ENCODE measurements around the gene ARHGAP4. TPM values are rescaled to one million over a fixed set of nuclear protein-coding genes. Genes with fewer than 3 reads are reported as not detected.

The ARHGAP4 gene
- total RNA-seq, 2 donors from 2014 or later = 56.0 to 65.0 TPM

- peak; percentile 50 for DNase-seq
- Histone ChIP-seq H3K27ac (ENCODE audit: low read depth, low read length) (no peak overlapping the region), H3K27me3 (ENCODE audit: control insufficient read depth, insufficient read depth, low read length, poor library complexity, severe bottlenecking) (no peaks in the 10 kb centered on the region), H3K4me1 (ENCODE audit: control insufficient read depth, insufficient read depth, low read length) (no peaks in the 10 kb centered on the region), H3K4me3 (ENCODE audit: low read length) (no peak overlapping the region), H3K9me3 (ENCODE audit: control insufficient read depth, low read length) (no peaks in the 10 kb centered on the region), H3K36me3 (ENCODE audit: control insufficient read depth, insufficient read depth, low read length) (no peaks in the 10 kb centered on the region), H3K9ac (ENCODE audit: extremely low read depth, low read length, poor library complexity, severe bottlenecking) (no peak overlapping the region)
- peaks cover 10% of the 10 kb centered on the region for H3K4me1 Mint-ChIP-seq
- WGBS, 2 experiments (ENCODE audit: insufficient coverage in 1 of 2, insufficient read length in 1 of 2) = 89% methylated on average over 10 of the region's 10 CpGs; no CpG with 5 or more reads in 1 of the 2 experiments
- H3K36me3 Mint-ChIP-seq (ENCODE audit: low read depth) = no peaks in the 10 kb centered on the region
- no peak for TF ChIP-seq CTCF (conservative IDR thresholded peaks at IDR 0.05)
- peaks cover 73% of the 10 kb centered on the region for H3K9me3 Mint-ChIP-seq
- no peak overlapping the region for H3K4me3 Mint-ChIP-seq
- no peaks in the 10 kb centered on the region for H3K27me3 Mint-ChIP-seq (ENCODE audit: insufficient read depth)
- no peak overlapping the region for H3K27ac Mint-ChIP-seq
Observed at GRCh38 chrX:153902385-153902784, 23.7 kb downstream of the ARHGAP4 start.

GRCh38 chrX:153901753-153902140, 24.3 kb downstream of the ARHGAP4 start:
- Mint-ChIP-seq H3K4me1 (peaks cover 10% of the 10 kb centered on the region), H3K4me3 (no peak overlapping the region), H3K27me3 (ENCODE audit: insufficient read depth) (no peaks in the 10 kb centered on the region), H3K27ac (no peak overlapping the region), H3K9me3 (peaks cover 68% of the 10 kb centered on the region), H3K36me3 (ENCODE audit: low read depth) (no peaks in the 10 kb centered on the region)
- Histone ChIP-seq H3K36me3 (ENCODE audit: control insufficient read depth, insufficient read depth, low read length) (no peaks in the 10 kb centered on the region), H3K27me3 (ENCODE audit: control insufficient read depth, insufficient read depth, low read length, poor library complexity, severe bottlenecking) (no peaks in the 10 kb centered on the region), H3K4me3 (ENCODE audit: low read length) (no peak overlapping the region), H3K9me3 (ENCODE audit: control insufficient read depth, low read length) (no peaks in the 10 kb centered on the region), H3K9ac (ENCODE audit: extremely low read depth, low read length, poor library complexity, severe bottlenecking) (no peak overlapping the region), H3K27ac (ENCODE audit: low read depth, low read length) (no peak overlapping the region), H3K4me1 (ENCODE audit: control insufficient read depth, insufficient read depth, low read length) (no peaks in the 10 kb centered on the region)
- no peak for TF ChIP-seq CTCF (conservative IDR thresholded peaks at IDR 0.05)
- DNase-seq = peak; percentile 42
- WGBS, 2 experiments (ENCODE audit: insufficient coverage in 1 of 2, insufficient read length in 1 of 2) = 79 to 90% methylated on average over 2 to 8 of the region's 8 CpGs

- no peaks in the 10 kb centered on the region for H3K27me3 Mint-ChIP-seq (ENCODE audit: insufficient read depth)
- peaks cover 10% of the 10 kb centered on the region for H3K4me1 Mint-ChIP-seq
- Histone ChIP-seq H3K27ac (ENCODE audit: low read depth, low read length) (no peak overlapping the region), H3K4me1 (ENCODE audit: control insufficient read depth, insufficient read depth, low read length) (no peaks in the 10 kb centered on the region), H3K9ac (ENCODE audit: extremely low read depth, low read length, poor library complexity, severe bottlenecking) (no peak overlapping the region), H3K36me3 (ENCODE audit: control insufficient read depth, insufficient read depth, low read length) (no peaks in the 10 kb centered on the region), H3K4me3 (ENCODE audit: low read length) (no peak overlapping the region), H3K27me3 (ENCODE audit: control insufficient read depth, insufficient read depth, low read length, poor library complexity, severe bottlenecking) (no peaks in the 10 kb centered on the region), H3K9me3 (ENCODE audit: control insufficient read depth, low read length) (no peaks in the 10 kb centered on the region)
- H3K9me3 Mint-ChIP-seq = peaks cover 67% of the 10 kb centered on the region
- DNase-seq = peak; percentile 60
- 70% methylated on average over 21 of the region's 26 CpGs; no CpG with 5 or more reads in 1 of the 2 experiments for WGBS, 2 experiments (ENCODE audit: insufficient coverage in 1 of 2, insufficient read length in 1 of 2)
- no peak for TF ChIP-seq CTCF (conservative IDR thresholded peaks at IDR 0.05)
- H3K36me3 Mint-ChIP-seq (ENCODE audit: low read depth) = no peaks in the 10 kb centered on the region
- no peak overlapping the region for H3K4me3 Mint-ChIP-seq
- H3K27ac Mint-ChIP-seq = no peak overlapping the region
Observed at GRCh38 chrX:153900831-153901752, 25.0 kb downstream of the ARHGAP4 start.
